Peyer's patch (tissue), 4 donors: ENCODE measurements around the gene EXOSC2. TPM values are rescaled to one million over a fixed set of nuclear protein-coding genes. Genes with fewer than 3 reads are reported as not detected.
A peak's percentile ranks its signal among the peaks of the same experiment; 100 is the strongest.

Source experiments
- DNase-seq, 3 donors: peaks; one replicate each; pipeline ENCODE4 v3.0.0-alpha.2; 2017 to 2019
- H3K27ac ChIP-seq, 4 donors: fragments of 200-600 bp; sonication (generic); one replicate each; pipeline ENCODE4 v1.5.1; 2016 to 2019
- H3K27me3 ChIP-seq, 2 donors: fragments of 200-600 bp; sonication (generic); one replicate each; pipeline ENCODE4 v1.5.1; 2019
- H3K36me3 ChIP-seq, 3 donors: fragments of 200-600 bp; sonication (generic); one replicate each; pipeline ENCODE4 v1.5.1; 2016 to 2019
- H3K4me1 ChIP-seq, 4 donors: fragments of 200-600 bp; sonication (generic); one replicate each; pipeline ENCODE4 v1.5.1; 2016 to 2019
- H3K4me3 ChIP-seq, 4 donors: fragments of 200-600 bp; sonication (generic); 1 replicate in 3 of 4; 2 replicates in 1 of 4; pipeline ENCODE4 v1.5.1; 2016 to 2019; ENCODE audit warnings: mild to moderate bottlenecking in 1 of 4
- H3K9me3 ChIP-seq, 4 donors: fragments of 200-600 bp; sonication (generic); one replicate each; pipeline ENCODE4 v1.5.1; 2016 to 2019; ENCODE audit warnings: mild to moderate bottlenecking in 1 of 4
- POLR2A ChIP-seq, 2 donors: fragments of 450-650 bp; IDR thresholded peaks; one replicate each; pipeline ENCODE4 v1.5.1; 2017; ENCODE audit warnings: antibody characterized with exemption in 2 of 2, mild to moderate bottlenecking in 2 of 2, moderate library complexity in 2 of 2
- total RNA-seq, 4 donors: library from RNA; depleted of rRNA; stranded (reverse); fragments of >200 nt; gene quantifications; one replicate each; pipeline ENCODE4 v1.1.0, GENCODE V29; 2016
- TF ChIP-seq, protein P1 (sequence below), 6 experiments: fragments of 450-650 bp in 4 of 6; fragments of 200-600 bp in 2 of 6; sonication (generic) in 1 of 6; IDR thresholded peaks; one replicate each; pipeline ENCODE4 v1.5.1; 2017 to 2019; ENCODE audit warnings: antibody characterized with exemption in 6 of 6, mild to moderate bottlenecking in 3 of 6, moderate library complexity in 1 of 6

The EXOSC2 gene
- total RNA-seq, 4 donors from 2014 or later = 19.1 to 33.8 (median 20.8) TPM

DNA sequence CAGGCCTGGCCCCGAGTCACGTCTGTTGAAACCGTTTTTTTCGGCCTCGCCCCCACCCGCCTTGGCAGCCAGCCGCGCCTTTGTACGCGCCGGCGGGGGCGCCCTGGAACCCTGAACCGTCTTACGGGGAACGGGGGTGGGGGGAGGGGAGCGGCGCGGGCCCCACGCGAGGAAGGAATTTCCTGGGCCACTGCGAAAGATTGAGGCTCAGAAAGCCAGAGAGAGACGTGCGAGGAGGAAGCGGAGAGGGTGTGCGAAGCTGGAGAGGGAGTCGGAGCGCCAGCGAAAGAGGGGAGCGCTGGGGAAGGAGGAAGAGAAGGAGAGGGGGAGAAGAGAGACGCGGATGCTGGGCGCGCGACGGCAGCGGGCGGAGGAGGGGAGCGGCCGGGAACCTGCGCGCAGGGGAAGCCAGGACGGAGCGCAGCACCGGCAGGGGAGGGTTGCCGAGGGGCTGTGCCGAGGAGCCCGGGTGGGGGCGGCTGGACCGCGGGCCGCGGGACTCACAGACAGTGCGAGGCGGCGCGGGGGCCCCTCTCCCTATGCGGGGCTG is 33.8 kb upstream of the EXOSC2 start:
- Histone ChIP-seq H3K4me1 (peaks cover 0 to 55% (median 11%) of the 10 kb centered on the region in 4 donors), H3K9me3 (no peaks in the 10 kb centered on the region), H3K4me3 (peak overlapping the region in 1 of 4 donors; percentile 35), H3K36me3 (no peaks in the 10 kb centered on the region), H3K27ac (no peak overlapping the region), H3K27me3 (peaks cover 0 to 70% of the 10 kb centered on the region in 2 donors)
- TF ChIP-seq POLR2A (IDR thresholded peaks at IDR 0.05) = no peak
- TF ChIP-seq, protein P1, sequence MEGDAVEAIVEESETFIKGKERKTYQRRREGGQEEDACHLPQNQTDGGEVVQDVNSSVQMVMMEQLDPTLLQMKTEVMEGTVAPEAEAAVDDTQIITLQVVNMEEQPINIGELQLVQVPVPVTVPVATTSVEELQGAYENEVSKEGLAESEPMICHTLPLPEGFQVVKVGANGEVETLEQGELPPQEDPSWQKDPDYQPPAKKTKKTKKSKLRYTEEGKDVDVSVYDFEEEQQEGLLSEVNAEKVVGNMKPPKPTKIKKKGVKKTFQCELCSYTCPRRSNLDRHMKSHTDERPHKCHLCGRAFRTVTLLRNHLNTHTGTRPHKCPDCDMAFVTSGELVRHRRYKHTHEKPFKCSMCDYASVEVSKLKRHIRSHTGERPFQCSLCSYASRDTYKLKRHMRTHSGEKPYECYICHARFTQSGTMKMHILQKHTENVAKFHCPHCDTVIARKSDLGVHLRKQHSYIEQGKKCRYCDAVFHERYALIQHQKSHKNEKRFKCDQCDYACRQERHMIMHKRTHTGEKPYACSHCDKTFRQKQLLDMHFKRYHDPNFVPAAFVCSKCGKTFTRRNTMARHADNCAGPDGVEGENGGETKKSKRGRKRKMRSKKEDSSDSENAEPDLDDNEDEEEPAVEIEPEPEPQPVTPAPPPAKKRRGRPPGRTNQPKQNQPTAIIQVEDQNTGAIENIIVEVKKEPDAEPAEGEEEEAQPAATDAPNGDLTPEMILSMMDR (IDR thresholded peaks at IDR 0.05) = no peak
- DNase-seq = peak in 1 of 3 donors; percentile 40

DNA sequence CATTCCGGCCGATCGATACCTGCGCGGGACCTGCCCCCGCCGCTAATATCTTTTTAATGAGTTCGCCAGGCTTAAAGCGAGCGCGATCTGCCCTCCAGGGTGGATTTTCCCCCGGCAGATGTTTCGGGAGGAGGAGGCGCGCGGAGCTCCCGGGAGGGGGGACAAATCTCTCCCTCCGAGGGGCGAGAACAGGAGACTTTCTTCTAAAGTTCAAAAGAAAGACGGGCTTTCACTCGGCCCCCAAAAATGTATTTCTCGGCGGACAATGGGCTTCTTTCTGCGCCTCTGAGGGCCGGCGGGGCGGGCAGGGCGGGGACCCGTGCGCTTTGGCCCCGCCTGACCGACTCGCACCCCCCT is 33.3 kb upstream of the EXOSC2 start:
- H3K9me3 ChIP-seq = no peaks in the 10 kb centered on the region
- H3K4me3 ChIP-seq = peak overlapping the region in 3 of 4 donors; percentile 29 to 35 (median 32)
- peaks cover 0 to 75% of the 10 kb centered on the region in 2 donors for H3K27me3 ChIP-seq
- DNase-seq = no peak
- H3K27ac ChIP-seq = no peak overlapping the region
- no peaks in the 10 kb centered on the region for H3K36me3 ChIP-seq
- peaks cover 0 to 60% (median 11%) of the 10 kb centered on the region in 4 donors for H3K4me1 ChIP-seq
- no peak for TF ChIP-seq POLR2A (IDR thresholded peaks at IDR 0.05)
- TF ChIP-seq, protein P1 (IDR thresholded peaks at IDR 0.05) = no peak

DNA sequence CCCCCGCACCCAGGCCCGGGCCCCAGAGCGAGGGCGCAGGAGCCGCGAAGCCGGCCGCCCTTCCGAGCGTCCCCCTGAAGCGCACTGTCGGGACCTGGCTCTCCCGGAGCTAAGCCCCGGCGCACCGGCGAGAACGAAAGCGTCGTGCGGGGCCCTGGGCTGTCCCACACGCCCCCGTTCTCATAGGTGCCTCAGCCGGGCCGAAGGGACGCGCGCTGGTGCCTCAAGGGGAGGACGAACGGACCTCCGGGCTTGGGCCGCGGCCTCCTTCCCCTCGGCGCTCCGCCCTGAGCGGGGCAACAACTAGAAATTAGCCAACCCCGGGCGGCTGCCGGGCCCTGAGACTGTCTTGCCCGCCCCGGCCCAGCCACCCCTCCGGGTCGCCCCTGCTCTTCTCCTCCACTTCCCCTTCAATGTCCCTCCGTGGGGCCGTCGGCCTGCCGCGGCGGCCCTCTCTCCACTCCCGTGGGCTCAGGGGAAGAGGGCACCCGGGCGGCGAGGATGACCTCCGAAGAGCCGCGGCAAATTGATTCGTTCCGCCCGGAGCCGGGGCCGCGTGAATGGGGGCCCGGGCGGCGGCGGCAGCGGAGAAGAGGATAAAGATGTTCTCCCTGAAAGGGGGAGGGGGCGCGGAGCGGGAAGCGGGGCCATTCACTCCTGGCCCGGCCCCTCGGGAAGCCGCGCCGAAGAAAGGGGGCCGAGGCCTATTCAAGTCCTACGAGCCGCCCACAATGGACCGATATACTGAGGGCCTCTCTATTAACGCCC is 32.7 kb upstream of the EXOSC2 start:
- TF ChIP-seq, protein P1 (IDR thresholded peaks at IDR 0.05) = no peak
- no peak for TF ChIP-seq POLR2A (IDR thresholded peaks at IDR 0.05)
- H3K4me1 ChIP-seq = peaks cover 0 to 66% (median 13%) of the 10 kb centered on the region in 4 donors

DNA sequence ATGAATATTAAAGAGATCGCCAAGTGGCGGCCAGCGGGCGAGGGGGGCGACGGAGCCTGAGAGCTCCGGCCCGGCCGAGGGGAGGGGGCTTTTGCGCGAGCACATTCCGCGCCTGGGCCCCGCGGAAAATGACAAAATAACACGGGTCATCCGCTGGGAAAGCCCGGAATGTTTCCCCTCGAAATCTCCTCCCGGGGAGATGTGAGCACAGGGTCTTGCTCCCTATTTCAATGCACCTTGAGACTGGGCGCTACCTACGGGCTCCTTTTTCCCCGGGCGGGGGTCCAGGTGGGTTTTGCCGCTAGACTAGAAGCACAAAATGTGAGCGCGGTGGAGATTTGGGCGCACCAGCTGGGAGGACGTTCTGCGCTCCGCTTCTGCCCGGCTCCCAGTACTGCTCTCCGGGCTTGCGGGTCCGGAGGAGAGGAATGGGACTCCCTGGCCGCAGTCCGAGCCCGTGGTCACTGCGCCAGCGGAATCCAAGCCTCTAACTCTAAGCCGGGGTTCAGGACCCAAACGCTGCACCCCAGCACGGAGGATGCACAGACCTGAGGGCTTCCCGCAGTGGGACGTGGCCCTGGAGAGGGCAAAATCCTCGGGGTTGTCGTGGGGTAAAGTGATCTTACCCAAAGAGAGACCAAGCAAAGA is 32.0 kb upstream of the EXOSC2 start:
- peaks cover 0 to 66% (median 16%) of the 10 kb centered on the region in 4 donors for H3K4me1 ChIP-seq
- TF ChIP-seq POLR2A (IDR thresholded peaks at IDR 0.05) = no peak
- TF ChIP-seq, protein P1 (IDR thresholded peaks at IDR 0.05) = no peak
- H3K4me3 ChIP-seq = no peak overlapping the region
- no peaks in the 10 kb centered on the region for H3K36me3 ChIP-seq
- H3K9me3 ChIP-seq = no peaks in the 10 kb centered on the region
- H3K27me3 ChIP-seq = peaks cover 0 to 87% of the 10 kb centered on the region in 2 donors
- DNase-seq = peak in 1 of 3 donors; percentile 44
- no peak overlapping the region for H3K27ac ChIP-seq

More for the DNA sequence above, 32.7 kb upstream of the EXOSC2 start:
- Histone ChIP-seq H3K27me3 (peaks cover 0 to 81% of the 10 kb centered on the region in 2 donors), H3K9me3 (no peaks in the 10 kb centered on the region), H3K4me3 (peak overlapping the region in 3 of 4 donors; percentile 29 to 35 (median 32)), H3K36me3 (no peaks in the 10 kb centered on the region), H3K27ac (no peak overlapping the region)
- DNase-seq = peak in 1 of 3 donors; percentile 37

DNA sequence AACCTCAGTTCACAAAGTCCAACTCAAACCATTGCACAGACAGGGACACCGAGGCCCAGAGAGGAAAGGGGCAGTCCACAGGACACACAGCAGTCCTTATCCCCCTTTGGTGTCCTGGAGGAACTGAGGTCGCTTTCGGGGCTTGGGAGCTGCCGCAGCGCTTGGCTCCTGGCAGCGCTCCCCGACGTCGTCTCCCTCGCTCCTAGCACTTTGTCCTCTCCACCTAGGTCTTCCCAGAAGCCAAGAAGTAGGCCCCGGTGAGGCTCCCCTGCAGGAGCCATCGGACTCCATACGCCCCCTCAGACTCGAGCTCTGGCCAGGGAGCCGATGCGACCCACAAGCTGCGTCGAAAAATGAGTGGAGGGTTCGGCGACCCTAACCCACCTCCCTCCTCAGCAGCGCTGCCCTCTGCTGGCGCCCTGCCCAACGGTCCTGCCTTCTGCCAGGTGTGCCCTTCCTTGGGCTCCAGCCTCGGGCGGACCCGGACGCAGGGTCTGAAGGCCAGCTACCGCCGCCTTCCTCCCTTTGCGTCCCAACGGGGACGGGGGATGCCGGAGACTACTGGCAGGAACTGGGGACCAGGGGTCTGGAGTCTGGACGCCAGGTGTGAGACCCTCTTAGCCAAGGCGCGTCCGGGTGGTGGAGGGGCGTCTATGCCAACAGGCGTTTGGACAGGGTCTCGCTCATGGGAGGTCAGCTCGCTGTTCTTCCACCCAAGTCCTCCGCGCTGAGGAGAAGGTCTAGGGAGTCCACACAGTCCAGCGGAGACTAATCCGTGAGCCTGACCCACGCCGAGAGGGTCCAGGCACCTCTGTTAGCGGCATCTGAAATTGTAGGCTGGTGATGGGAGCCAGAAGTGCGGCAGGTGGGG is 31.2 kb upstream of the EXOSC2 start:
- peaks cover 0 to 66% (median 16%) of the 10 kb centered on the region in 4 donors for H3K4me1 ChIP-seq
- H3K27me3 ChIP-seq = peaks cover 0 to 95% of the 10 kb centered on the region in 2 donors
- no peak overlapping the region for H3K27ac ChIP-seq
- TF ChIP-seq, protein P1 (IDR thresholded peaks at IDR 0.05) = no peak
- TF ChIP-seq POLR2A (IDR thresholded peaks at IDR 0.05) = no peak
- H3K9me3 ChIP-seq = no peaks in the 10 kb centered on the region
- no peak overlapping the region for H3K4me3 ChIP-seq
- DNase-seq = no peak
- no peaks in the 10 kb centered on the region for H3K36me3 ChIP-seq
